Panc1 (cell line): ENCODE measurements around the gene HADHB. TPM values are rescaled to one million over a fixed set of nuclear protein-coding genes. Genes with fewer than 3 reads are reported as not detected.
"Not testable (repeated sequence)": the region's sequence is repeated elsewhere in the genome, so short reads cannot be mapped to it uniquely, and the experiment has no call there.

ENCODE experiments used
- ATAC-seq: fragments of 200-7000 bp; cut with Tn5 transposase; 2 replicates; pipeline ENCODE4 v1.9.1; 2020; ENCODE audit warnings: mild to moderate bottlenecking, moderate library complexity
- BruUV-seq: library from RNA; stranded (reverse); fragments of 400-500 nt; replicated peaks from 2 replicates; lab custom pipeline; 2021; lab: Mats Ljungman, UMichigan
- CTCF ChIA-PET: fragments of 300-600 bp; sonication (Branson Sonifier 250); formaldehyde crosslinking; loops from one replicate; lab custom pipeline; 2022; ENCODE audit warnings: antibody characterized with exemption; lab: Charles Lee
- POLR2A ChIA-PET: fragments of 300-600 bp; sonication (Branson Sonifier 250); formaldehyde crosslinking; loops from one replicate; lab custom pipeline; 2022; ENCODE audit warnings: antibody characterized with exemption; lab: Charles Lee
- DNase-seq: peaks from one replicate; pipeline ENCODE4 v3.0.0-alpha.2; 2010; ENCODE audit warnings: low read depth, low spot score
- H3K27ac ChIP-seq: 2 replicates; pipeline ENCODE4 v1.5.1; 2011; ENCODE audit warnings: mild to moderate bottlenecking, low read length, inconsistent platforms
- H3K27me3 ChIP-seq: fragments of 200-500 bp; sonication (Bioruptor generic); 2 replicates; pipeline ENCODE4 v1.6.0; 2014; ENCODE audit warnings: low read length, inconsistent platforms; ENCODE audit not compliant: control insufficient read depth, insufficient read depth
- H3K36me3 ChIP-seq: fragments of 200-500 bp; sonication (Bioruptor generic); 2 replicates; pipeline ENCODE4 v1.5.1; 2014; ENCODE audit warnings: inconsistent platforms, mild to moderate bottlenecking, low read length, moderate library complexity; ENCODE audit not compliant: control insufficient read depth, insufficient read depth
- H3K4me1 ChIP-seq: 2 replicates; pipeline ENCODE4 v1.5.1; 2011; ENCODE audit warnings: inconsistent platforms, mild to moderate bottlenecking, low read length, moderate library complexity; ENCODE audit not compliant: control insufficient read depth, insufficient read depth
- H3K4me3 ChIP-seq, 2 experiments: 2 replicates each; pipeline ENCODE4 v1.5.1; 2011 to 2012; ENCODE audit warnings: low read depth in 2 of 2, low read length in 2 of 2, mild to moderate bottlenecking in 2 of 2, inconsistent platforms in 1 of 2, moderate library complexity in 1 of 2
- H3K9me3 ChIP-seq: fragments of 200-500 bp; sonication (Bioruptor generic); 2 replicates; pipeline ENCODE4 v1.5.1; 2014; ENCODE audit warnings: low read depth, mild to moderate bottlenecking, inconsistent platforms, low read length, moderate library complexity; ENCODE audit not compliant: control insufficient read depth, insufficient read depth
- POLR2AphosphoS5 ChIP-seq: IDR thresholded peaks from 2 replicates; pipeline ENCODE4 v1.6.1; 2012; ENCODE audit warnings: mild to moderate bottlenecking, low read depth, low read length, moderate library complexity
- SIN3A ChIP-seq: IDR thresholded peaks from 2 replicates; pipeline ENCODE4 v1.6.1; 2012; ENCODE audit warnings: low read depth, mild to moderate bottlenecking, low read length, moderate library complexity, borderline replicate concordance; ENCODE audit not compliant: insufficient read depth
- TCF7L2 ChIP-seq: IDR thresholded peaks from 2 replicates; pipeline ENCODE4 v1.6.1; 2011; ENCODE audit warnings: mild to moderate bottlenecking, low read depth, low read length, inconsistent platforms
- in situ Hi-C: cut with HindIII; loops from 2 replicates; pipeline ENCODE4 v1.10.0; 2016; ENCODE audit warnings: low sequenced_read_pairs, low pct_unique_long_range_greater_than_20kb
- intact Hi-C: fragments of 100-400 bp; cut with micrococcal nuclease; formaldehyde crosslinking; loops from one replicate; pipeline ENCODE4 v1.10.0; 2022; ENCODE audit not compliant: unreplicated experiment
- total RNA-seq: library from RNA; stranded (reverse); gene quantifications from one replicate; pipeline ENCODE4 v1.2.1, GENCODE V29; 2021; ENCODE audit not compliant: unreplicated experiment
- TF ChIP-seq, protein P1 (sequence below), 2 experiments: IDR thresholded peaks; 2 replicates each; pipeline ENCODE4 v1.6.1; 2011 to 2012; ENCODE audit warnings: low read depth in 2 of 2, control low read depth in 1 of 2, low read length in 1 of 2, mild to moderate bottlenecking in 1 of 2, moderate library complexity in 1 of 2; ENCODE audit not compliant: insufficient read depth in 1 of 2
- TF ChIP-seq, protein P2 (sequence below): fragments of 450-650 bp; IDR thresholded peaks from 2 replicates; pipeline ENCODE4 v1.5.1; 2017; ENCODE audit warnings: mild to moderate bottlenecking

HADHB gene
- total RNA-seq, 1 experiment from 2014 or later = 106 TPM

DNA sequence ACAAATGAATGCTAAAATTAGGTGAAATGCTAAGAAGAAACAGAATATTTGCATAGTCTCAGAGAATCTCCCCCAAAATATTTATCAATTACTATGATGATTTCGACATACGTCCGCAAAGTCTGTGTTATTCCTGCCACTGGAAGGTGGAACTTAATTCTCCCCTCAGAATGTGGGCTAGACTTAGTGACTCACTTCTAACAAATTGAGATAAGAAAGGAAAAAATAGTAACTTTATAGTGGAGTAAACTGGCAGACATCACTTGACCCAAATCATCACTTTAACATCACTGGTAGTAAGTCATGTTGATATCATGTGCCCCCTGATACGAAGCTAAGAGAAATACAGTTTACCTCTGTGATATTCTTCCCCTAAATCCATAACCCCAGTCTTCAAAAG lies 23.5 kb downstream of the HADHB start:
- TF ChIP-seq, protein P1, sequence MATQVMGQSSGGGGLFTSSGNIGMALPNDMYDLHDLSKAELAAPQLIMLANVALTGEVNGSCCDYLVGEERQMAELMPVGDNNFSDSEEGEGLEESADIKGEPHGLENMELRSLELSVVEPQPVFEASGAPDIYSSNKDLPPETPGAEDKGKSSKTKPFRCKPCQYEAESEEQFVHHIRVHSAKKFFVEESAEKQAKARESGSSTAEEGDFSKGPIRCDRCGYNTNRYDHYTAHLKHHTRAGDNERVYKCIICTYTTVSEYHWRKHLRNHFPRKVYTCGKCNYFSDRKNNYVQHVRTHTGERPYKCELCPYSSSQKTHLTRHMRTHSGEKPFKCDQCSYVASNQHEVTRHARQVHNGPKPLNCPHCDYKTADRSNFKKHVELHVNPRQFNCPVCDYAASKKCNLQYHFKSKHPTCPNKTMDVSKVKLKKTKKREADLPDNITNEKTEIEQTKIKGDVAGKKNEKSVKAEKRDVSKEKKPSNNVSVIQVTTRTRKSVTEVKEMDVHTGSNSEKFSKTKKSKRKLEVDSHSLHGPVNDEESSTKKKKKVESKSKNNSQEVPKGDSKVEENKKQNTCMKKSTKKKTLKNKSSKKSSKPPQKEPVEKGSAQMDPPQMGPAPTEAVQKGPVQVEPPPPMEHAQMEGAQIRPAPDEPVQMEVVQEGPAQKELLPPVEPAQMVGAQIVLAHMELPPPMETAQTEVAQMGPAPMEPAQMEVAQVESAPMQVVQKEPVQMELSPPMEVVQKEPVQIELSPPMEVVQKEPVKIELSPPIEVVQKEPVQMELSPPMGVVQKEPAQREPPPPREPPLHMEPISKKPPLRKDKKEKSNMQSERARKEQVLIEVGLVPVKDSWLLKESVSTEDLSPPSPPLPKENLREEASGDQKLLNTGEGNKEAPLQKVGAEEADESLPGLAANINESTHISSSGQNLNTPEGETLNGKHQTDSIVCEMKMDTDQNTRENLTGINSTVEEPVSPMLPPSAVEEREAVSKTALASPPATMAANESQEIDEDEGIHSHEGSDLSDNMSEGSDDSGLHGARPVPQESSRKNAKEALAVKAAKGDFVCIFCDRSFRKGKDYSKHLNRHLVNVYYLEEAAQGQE (IDR thresholded peaks at IDR 0.05; ENCODE audit: insufficient read depth in 1 of 2, low read depth in 2 of 2, low read length in 1 of 2) = no peak
- TF ChIP-seq TCF7L2 = no peak
- Histone ChIP-seq H3K4me3 (no peak overlapping the region), H3K36me3 (no peaks in the 10 kb centered on the region), H3K4me1 (no peaks in the 10 kb centered on the region), H3K9me3 (no peaks in the 10 kb centered on the region), H3K27me3 (no peaks in the 10 kb centered on the region), H3K27ac (no peak overlapping the region)
- ChIA-PET CTCF (no interaction called here), POLR2A (no interaction called here)
- intact Hi-C loops = no loop called here
- DNase-seq = no peak
- BruUV-seq = no TSS peak
- in situ Hi-C loops = no loop called here
- no peak for ATAC-seq

DNA sequence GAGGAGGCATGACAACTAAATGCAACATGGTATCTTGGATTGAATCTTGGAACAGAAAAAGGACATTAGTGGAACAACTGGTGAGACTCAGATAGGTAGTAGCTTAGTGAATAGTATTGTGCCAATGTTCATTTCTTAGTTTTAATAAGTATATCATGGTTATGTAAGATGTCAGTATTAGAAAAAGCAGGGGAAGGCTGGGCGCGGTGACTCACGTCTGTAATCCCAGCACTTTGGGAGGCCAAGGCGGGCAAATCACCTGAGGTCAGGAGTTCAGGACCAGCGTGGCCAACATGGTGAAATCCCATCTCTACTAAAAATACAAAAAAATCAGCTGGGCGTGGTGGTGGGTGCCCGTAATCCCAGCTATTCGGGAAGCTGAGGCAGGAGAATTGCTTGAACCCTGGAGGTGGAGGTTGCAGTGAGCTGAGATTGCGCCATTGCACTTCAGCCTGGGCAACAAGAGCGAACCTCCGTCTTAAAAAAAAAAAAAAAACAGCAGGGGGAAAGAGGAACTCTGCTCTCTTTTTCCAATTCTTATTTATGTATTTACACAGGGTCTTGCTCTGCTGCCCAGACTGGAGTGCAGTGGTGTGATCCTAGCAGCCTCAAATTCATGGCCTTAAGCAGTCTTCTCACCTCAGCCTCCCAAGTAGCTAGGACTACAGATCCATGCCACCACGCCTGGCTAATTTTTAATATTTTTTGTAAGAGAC lies 24.1 kb downstream of the HADHB start:
- intact Hi-C loops, in situ Hi-C loops, H3K4me1 ChIP-seq: not testable (repeated sequence)

DNA sequence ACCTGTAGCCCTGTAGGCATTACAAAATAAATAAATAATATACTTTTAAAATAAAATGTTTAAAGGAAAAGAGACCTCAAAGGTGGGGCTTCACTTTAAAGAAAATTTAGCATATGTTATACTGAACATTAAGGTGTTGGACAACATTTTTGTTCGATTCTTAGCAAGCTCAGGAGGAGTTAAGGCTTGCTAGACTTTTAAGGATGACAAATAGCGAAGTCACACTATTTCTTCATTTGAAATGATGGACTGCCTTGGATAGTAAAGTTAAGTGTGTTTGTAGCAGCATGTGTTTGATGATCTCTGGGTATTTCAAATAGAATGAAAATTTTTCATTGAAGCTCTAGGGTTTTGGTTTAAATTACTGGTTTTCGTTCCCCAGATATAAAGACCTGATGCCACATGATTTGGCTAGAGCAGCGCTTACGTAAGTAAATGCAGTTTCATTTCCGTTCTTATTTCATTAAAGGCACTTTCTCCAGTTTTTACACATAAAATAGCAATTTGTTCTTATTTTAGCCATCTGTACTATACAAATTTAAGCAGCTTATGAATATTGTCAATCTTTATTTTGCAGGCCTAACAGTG lies 24.9 kb downstream of the HADHB start:
- ATAC-seq (no peak), DNase-seq (no peak)
- no TSS peak for BruUV-seq
- Histone ChIP-seq H3K27ac (no peak overlapping the region), H3K9me3 (no peaks in the 10 kb centered on the region), H3K4me3 (no peak overlapping the region), H3K4me1 (no peaks in the 10 kb centered on the region), H3K36me3 (no peaks in the 10 kb centered on the region), H3K27me3 (no peaks in the 10 kb centered on the region)
- intact Hi-C loops = no loop called here
- in situ Hi-C loops = no loop called here
- ChIA-PET CTCF (no interaction called here), POLR2A (interaction anchor here (0.5 kb wide), 1 partner anchor 26 kb away, joined by 3 read pairs; no protein-coding TSS in a partner anchor)
- TF ChIP-seq, protein P2, sequence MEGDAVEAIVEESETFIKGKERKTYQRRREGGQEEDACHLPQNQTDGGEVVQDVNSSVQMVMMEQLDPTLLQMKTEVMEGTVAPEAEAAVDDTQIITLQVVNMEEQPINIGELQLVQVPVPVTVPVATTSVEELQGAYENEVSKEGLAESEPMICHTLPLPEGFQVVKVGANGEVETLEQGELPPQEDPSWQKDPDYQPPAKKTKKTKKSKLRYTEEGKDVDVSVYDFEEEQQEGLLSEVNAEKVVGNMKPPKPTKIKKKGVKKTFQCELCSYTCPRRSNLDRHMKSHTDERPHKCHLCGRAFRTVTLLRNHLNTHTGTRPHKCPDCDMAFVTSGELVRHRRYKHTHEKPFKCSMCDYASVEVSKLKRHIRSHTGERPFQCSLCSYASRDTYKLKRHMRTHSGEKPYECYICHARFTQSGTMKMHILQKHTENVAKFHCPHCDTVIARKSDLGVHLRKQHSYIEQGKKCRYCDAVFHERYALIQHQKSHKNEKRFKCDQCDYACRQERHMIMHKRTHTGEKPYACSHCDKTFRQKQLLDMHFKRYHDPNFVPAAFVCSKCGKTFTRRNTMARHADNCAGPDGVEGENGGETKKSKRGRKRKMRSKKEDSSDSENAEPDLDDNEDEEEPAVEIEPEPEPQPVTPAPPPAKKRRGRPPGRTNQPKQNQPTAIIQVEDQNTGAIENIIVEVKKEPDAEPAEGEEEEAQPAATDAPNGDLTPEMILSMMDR = no peak
- TF ChIP-seq SIN3A (no peak), TCF7L2 (no peak), POLR2AphosphoS5 (no peak)
- TF ChIP-seq, protein P1 (IDR thresholded peaks at IDR 0.05; ENCODE audit: insufficient read depth in 1 of 2, low read depth in 2 of 2, low read length in 1 of 2) = no peak

More for the DNA sequence above, 24.1 kb downstream of the HADHB start:
- H3K27ac ChIP-seq, H3K4me3 ChIP-seq, ATAC-seq, CTCF ChIA-PET, BruUV-seq, H3K27me3 ChIP-seq, H3K9me3 ChIP-seq, DNase-seq, H3K36me3 ChIP-seq: not testable (repeated sequence)
- POLR2A ChIA-PET = interaction anchor here (0.5 kb wide), 1 partner anchor 25 kb away, joined by 3 read pairs; no protein-coding TSS in a partner anchor
